ENCODE measurements around the gene METAP1. TPM values are rescaled to one million over a fixed set of nuclear protein-coding genes. Genes with fewer than 3 reads are reported as not detected.
"Not testable (repeated sequence)": the region's sequence is repeated elsewhere in the genome, so short reads cannot be mapped to it uniquely, and the experiment has no call there.

METAP1 gene
- total RNA-seq, 1 donor from 2014 or later = 24.7 TPM

DNA sequence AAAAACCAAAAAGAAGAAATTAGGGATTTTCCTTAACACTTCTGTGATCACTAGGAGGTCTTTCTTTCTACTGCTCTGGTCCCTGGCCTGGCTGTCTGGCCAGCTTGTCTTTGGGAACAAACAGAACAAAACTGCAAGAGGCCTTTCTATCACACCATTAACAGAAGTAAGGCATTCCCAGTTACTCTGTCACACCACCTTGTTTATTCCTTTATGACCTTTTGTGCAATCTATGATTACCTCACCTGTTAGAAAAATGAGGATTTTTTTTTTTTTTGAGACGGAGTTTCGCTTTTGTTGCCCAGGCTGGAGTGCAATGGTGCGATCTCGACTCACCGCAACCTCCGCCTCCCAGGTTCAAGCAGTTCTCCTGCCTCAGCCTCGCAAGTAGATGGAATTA is 3.0 kb downstream of the METAP1 start:
- no peak for DNase-seq

DNA sequence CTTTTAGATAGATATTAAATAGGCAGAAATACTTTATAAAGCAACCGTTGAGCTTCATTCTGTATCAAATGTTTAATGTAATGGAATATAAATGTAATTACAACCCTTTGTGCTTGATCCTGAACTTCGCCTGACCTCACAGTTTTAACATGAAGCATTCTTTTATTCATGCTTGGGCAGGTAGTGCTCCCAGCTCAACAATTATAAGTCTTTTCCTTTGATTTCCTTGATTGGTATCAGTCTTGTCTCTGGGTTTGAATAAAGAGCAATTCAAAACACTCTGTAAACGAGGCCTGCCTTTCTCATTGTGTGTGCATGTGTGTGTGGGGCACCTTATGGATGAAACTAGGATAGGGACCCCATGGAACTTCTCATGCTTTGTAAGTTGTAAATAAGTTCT is 6.8 kb downstream of the METAP1 start:
- DNase-seq = no peak

DNA sequence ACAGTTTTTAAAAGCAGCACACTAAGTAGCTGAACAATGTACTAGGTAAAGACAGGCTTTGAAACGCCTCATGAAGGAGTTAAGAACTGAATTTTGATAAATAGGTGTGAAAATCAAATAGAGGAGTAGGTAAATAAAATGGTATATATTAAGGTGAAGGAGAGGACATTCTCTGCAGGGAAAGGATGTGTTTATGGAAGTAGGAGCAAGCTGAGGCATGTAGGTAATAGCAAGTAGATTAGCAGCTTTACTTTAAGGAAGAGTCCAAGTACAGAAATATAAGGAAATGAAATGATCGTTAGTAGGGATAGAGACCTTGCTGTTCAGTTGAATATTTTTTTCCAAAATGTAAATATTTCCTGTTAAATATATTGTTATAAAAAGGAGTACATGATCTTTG is 12.5 kb downstream of the METAP1 start:
- no peak for DNase-seq

DNA sequence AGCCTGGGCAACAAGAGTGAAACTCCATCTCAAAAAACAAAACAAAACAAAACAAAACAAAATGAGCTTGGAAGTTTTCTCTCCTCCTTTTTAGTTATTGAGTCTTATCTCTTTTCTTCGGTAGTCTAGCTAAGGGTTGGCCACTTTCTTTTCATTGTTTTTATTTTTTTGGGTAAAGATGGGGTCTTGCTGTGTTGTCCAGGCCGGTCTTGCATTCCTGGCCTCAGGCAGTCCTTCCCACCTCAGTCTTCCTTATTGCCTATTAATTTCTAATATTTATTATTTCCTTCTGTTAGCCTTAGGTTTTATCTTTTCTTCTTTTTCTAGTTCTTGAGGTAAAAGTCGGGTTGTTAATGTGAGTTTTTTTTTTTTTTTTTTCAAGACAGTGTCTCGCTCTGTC is 16.4 kb downstream of the METAP1 start:
- DNase-seq = no peak

DNA sequence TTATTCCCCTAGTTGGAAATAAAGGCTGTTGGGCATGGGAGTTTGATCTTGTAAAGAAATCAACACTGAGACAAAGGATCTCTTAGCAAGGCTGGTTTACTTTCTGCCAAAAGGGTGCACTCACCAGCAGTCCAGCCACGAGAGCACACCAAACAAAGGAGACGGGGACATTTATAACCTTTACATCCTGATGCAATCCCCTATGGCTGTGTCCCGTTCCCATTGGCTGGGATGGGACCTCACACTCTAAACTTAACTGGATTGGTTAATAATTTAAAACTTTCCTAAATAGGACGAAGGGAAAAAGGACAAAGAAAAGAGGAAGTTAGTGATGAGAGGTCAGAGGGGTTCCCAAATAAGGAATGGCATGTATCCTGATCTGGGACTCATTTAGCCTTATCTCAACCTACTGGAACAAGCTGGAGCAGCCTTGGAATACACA is 17.9 kb downstream of the METAP1 start:
- peak; percentile 9 for DNase-seq

DNA sequence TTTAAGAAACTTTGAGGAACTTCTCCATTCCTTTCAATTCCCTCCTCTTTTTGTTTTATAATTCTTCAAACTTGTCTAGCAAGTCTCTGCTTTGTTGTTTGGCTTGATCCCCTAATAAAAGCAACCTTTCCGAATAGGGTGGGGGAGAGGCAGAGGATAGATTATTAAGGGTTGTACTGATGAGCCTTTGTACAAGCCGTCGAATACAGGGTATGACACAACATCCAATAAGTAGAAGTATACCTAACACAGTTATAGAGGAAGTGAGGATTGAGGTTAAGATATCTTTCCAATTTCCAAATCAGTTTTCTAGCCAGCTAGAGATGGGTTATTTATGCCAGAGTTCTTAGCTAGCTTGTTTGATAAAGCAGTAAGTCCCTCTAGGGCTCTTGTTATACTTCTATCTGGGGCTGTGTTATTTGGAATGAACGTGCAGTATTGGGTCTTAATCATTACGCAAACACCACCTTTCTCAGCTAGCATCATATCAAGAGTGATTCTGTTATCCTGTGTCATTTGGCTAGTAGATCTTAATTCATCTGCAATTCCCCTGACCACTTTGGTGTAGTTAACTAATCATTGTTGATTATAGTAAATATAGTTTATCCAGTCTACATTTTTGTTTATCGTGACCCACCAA is 18.5 kb downstream of the METAP1 start:
- no peak for DNase-seq

DNA sequence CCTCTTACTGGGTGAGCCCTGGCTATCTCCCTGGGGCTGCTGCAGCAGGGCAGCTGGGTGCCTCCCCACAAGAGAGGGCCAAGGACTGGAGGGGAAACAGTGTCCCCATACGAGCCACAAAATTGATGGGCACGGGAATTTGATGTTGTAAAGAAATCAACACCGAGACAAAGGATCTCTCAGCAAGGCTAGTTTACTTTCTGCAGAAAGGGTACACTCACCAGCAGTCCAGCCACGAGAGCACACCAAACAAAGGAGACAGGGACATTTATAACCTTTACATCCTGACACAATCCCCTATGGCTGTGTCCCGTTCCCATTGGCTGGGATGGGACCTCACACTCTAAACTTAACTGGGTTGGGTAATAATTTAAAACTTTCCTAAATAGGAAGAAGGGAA is 25.9 kb downstream of the METAP1 start:
- no peak for DNase-seq

DNA sequence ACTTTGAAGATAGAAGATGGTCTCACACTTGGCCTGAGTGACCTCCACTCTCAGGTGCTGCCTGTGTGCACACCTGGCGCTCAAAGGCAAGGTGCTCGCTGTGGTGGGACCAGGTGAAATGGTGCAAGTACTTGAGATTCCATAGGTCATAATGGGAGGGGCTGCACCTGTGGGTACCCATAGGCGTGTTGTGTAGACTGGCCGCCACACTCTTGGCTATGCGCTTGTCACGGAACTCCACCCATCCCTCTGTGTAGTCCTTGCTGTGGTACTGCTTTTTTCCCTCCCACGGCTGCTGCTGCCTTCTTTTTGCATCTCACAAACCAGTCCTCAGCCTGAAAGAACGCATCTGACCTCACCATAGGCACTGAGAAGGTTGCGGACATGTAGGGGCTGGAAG is 27.0 kb downstream of the METAP1 start:
- no peak for DNase-seq

DNA sequence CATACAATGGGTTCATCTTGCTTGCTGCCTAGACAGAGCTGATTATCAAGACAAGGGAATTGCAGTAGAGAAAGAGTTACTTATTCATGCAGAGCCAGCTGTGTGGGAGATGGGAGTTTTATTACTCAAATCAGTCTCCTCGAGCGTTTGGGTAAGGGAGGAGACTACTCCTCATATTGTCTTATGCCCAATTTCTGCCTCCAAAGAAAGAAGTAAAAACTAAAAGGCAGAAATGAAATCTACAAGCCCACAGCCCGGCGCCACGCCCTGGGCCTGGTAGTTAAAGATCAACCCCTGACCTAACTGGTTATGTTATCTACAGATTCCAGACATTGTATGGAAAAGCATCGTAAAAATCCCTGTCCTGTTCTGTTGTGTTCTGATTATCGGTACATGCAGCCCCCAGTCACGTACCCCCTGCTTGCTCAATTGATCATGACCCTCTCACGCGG is 28.3 kb downstream of the METAP1 start:
- not testable (repeated sequence) for DNase-seq

DNA sequence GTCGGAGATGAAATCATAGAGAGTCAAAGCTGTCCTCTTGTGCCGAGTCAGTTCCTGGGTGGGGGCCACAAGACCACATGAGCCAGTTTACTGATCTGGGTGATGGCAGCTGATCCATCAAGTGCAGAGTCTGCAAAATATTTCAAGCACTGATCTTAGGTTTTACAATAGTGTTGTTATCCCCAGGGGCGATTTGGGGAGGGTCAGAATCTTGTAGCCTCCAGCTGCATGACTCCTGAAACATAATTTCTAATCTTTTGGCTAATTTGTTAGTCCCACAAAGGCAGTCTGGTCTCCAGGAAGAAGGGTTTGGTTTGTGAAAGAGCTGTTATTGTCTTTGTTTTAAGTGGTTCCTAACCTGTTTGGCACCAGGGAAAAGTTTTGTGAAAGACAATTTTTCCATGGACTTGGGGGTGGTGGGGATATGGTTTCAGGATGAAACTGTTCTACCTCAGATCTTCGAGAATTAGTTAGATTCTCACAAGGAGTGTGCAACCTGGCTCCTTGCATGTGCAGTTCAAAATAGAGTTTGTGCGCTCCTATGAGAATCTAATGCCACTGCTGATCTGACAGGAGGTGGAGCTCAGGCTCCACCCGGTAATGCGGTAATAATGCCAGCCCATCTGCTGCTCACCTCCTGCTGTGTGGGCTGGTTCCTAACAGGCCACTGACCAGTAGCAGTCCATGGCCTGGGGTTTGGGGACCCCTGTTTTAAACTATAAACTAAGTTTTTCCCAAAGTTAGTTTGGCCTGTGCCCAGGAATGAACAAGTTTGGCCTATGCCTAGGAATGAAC is 29.2 kb downstream of the METAP1 start:
- DNase-seq = no peak

DNA sequence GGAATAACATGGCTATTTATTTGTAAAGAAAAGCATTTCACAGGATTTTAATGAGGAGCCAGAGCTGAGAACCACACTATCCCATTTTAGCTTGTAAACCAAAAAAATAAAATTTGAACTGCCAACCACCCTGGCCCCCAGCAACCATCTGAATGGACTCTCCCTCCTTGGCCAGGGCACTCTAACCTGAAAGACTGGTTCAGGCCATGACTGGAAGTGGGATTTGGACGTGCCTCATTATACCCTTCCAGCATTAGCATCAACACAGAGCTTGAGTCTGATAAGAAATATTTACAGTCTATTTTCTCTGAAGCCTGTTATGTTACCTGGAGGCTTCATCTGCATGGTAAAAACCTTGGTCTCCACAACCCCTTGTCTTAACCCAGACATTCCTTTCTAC is 30.0 kb downstream of the METAP1 start:
- DNase-seq = no peak

DNA sequence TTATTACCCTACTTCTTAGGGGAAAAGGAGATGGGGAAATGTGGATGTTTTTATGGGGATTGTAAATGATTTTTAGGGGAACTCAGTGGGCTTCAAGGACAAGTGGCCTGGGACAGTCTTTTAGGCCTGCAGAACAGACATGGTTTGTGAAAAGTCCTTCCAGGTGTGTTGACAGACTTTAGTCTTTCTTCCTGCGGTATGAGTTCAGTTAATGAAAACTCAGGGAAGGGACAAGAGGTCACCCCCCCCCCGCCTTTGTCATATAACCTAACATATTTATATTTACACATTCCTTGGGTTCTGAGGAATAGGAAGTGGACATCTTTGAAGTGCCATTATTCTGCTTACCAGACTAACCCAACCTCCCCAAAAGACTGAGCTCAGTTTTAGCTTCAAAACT is 31.8 kb downstream of the METAP1 start:
- no peak for DNase-seq

DNA sequence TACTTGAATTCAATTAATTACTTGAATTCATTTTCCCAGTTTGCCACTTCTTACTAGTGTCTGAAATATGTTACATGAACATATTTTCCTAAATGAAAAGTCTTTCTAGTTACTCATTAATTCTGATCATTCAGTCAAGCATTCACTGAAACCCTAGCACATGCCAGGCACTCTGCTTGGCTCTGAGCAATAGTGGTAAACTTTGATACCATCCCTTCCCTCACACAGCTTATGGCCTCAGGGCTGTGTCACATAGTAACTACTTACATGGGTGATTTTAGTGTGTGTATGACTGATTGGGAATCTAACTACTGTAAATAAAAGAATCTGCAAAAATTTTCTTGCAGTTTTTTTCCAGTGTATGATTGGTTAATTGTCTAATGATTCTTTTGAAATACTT is 32.7 kb downstream of the METAP1 start:
- no peak for DNase-seq

DNA sequence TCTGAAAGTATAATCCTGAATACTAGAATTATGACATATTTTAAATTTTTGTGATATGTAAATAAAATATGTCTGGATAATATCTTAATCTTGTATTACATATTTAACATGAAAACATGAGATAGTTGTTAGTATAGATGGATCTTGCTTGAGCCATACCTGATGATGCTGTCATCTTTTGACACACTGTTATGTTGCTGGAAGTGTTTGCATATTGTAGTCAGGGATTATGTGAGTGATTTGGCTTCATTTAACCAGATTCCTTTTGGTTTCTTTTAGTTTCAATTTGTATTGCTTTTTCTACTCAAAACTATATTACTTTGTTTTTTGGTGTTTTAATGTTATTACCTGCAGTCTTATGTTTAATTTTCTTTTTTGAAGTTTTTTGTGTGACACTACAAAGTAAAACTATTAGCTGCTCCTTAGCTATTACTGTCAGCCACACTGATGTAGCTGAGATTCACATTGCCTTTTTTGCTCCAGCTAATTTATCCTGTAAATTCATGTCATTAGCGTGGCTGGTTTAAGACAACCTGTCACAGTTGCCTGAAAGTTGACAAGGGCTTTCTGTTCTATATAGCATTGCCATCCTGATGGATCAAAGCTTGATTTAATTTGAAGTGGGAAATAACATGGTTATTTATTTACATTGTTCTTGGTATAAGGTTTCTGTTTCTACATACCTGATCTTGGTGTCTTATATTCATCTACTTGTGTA is 33.7 kb downstream of the METAP1 start:
- DNase-seq = no peak

DNA sequence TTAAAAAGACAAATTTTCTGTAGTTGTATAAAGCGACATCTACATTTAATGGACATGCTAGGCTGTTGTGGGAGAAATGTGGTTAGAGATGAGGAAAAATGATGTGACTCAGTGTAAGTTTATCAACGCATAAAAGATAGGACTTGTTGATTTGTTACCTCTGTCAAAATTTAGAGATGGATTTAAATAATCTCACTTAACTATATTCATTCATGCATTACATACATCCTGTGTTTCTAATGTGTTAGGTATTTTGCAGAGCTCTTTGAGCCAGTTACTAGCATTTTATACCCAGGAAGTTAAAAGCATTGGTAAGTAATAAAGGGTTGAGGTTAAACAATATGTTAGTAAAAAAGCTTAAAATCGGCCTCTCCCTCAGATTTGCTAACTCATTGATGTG is 34.3 kb downstream of the METAP1 start:
- no peak for DNase-seq

DNA sequence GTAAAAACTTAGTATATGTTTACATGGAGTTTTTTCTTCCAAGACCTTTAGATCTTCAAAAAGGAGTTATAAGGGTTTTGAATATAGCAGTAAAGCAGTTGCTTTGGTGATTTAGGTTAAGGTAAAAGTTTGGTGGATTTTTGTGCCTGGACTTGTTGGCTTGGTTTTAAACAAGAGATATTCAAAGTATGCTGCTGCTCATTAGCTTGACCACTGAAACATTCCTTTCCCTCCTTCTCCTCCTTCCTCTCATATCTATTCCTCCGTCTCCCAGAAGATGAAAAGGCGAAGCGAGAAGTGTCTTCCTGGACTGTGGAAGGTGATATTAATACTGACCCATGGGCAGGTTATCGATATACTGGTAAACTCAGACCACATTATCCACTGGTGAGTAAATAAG is 38.4 kb downstream of the METAP1 start:
- no peak for DNase-seq

DNA sequence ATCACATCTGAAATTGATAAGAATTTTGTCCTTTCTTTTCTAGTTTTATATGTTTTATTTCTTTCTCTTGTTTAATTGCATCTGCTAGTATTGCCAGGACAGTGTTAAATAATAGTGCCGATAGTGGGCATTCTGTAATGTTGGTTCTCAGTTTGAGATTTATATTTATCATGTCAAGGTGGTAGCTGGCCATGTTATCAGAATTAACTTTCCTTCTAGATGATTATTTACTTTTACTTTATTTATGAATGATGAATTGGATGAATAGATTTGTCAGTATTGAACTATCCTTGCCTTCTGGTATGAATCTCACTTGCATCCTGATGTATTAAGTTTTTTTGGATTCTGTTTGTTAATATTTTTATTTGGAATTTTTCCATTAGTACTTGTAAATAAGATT is 42.7 kb downstream of the METAP1 start:
- no peak for DNase-seq

DNA sequence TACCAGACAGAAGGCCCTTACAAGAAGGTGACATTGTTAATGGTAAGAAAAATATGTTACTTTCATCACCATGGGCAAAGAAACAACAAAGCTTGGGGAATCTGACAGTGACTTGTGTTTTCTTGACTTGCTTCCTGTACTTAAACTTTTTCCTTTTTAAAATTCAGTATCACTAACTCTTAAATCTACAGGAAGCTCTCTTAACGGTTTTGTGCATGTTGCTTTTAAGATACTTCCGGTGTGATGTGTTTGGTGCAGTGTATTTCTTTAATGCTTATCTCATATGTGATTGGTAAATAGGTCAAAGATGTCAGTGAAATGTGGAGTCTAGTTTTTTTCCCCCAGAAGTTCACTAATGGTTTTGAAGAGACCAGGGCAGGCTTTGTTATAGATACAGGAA is 47.8 kb downstream of the METAP1 start:
- DNase-seq = no peak

DNA sequence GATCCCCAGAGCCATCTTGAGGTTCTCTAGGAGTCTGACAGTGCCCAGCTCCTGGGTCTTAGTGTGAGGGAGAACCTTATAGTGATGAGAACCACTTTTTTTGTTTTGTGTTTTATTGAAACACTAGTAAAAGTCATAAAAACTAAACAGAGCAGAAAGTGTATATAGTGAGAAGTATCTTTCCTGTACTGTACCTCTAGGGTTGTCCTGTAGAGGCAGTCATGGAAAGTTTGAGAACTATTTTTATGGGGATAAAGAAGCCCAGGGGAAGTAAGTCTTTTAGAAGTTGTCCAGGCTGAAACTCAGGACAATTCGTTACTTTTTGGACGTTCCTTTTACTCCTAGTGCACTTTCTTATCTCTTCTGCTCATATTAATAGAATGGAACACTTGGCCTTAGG is 52.2 kb downstream of the METAP1 start:
- no peak for DNase-seq

DNA sequence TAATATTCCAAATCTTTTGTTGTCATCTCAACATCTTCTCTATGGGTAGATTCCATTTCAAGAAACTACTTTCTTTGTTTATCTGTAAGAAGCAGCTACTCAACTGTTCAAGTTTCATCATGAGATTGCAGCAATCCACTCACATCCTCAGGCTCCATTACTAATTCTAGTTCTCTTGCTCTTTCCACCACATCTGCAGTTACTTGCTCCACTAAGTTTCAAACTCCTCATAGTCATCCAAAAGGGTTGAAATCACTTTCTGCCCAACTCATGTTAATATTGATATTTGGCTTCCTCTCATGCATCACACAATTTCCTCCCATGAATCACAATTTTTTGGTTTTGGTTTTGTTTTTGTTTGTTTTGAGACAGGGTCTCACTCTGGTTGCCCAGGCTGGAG is 57.4 kb downstream of the METAP1 start:
- DNase-seq = no peak

DNA sequence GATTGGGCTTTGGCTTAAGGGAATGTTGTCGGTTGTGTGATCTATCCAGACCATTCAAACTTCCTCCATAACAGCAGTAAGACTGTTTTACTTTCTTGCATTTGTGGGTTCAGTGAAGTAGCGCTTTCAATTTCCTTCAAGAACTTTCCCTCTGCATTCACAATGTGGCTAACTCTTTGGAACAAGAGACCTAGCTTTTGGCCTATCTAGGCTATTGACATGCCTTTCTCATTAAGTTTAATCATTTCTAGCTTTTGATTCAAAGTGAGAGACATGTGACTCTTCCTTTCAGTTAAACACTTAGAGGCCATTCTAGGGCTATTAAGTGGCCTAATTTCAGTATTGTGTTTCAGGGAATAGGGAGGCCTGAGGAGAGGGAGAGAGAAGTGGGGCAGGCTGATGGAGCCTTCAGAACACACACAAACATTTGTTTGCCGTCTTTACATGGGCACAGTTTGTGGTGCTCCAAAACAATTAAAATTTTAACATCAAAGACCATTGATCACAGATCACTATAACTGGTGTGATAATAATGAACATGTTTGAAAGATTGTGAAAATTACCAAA is 59.0 kb downstream of the METAP1 start:
- DNase-seq = no peak

DNA sequence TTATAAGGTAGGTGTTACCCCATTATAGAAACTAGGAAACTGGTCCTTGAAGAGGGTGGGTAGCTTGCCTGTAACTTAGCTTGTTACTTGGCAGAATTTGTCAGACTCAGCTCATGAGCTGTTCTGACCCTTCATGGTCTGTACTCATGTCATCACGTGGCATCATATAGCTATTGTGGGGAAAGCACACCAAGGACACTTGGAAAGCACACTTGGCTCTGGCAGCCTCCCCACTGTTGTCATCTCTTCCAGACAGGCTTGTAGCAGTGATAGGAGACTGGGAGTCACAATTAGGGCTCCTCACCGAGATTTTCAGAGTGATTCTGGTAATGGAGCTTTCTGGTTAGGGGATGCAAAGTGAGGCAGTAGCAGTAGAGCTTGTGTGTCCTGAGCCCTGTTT is 62.7 kb downstream of the METAP1 start:
- no peak for DNase-seq

DNA sequence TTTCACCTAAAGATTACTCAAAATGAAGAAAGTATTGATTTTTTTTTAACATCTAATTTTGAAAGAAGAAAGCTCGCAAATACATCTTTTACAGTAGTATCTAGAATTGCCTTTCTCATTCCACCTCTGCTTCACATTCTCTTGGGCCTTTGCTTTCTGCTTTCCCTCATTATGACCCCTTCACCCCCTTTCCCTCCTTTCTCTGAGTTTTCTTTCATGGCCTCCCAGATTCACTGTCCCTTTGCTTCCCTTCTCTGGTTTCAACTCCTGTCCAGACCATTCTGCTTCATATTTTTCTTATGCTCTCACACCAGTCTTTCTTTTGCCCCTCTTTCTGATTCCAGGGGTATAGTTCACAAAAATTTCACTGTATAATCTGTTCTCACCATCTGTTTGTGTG is 64.0 kb downstream of the METAP1 start:
- no peak for DNase-seq

Data from dermis blood vessel endothelial cell (primary cell).